ENCODE measurements around the gene TTC23. TPM values are rescaled to one million over a fixed set of nuclear protein-coding genes. Genes with fewer than 3 reads are reported as not detected.

Gene TTC23
- total RNA-seq, 2 donors from 2014 or later, result 6.2 to 26.4 TPM

DNA sequence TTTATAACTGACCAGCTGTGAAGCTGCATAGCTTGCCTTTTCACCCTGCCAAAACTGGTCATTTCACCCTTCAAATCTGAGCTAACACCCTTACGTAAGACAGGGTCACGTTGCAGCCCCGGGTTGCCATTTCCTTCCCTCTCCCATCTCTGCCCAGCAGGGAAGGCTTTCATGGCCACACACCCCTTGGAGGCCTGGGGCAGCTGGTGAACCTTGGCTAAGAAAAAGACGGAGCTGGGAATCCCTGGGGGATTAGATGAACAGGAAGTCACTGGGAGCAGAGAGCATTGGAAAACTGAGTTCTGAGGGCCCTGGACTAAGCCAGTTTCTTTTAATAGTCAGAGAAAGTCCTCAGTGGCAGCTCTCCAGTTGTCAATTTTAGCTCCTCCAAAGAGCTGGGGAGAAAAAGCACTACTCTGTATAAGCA lies 67.8 kb downstream of the TTC23 start:
- no peak overlapping the region for H3K27ac ChIP-seq
- intact Hi-C loops (cut with DNase I), result no loop called here

DNA sequence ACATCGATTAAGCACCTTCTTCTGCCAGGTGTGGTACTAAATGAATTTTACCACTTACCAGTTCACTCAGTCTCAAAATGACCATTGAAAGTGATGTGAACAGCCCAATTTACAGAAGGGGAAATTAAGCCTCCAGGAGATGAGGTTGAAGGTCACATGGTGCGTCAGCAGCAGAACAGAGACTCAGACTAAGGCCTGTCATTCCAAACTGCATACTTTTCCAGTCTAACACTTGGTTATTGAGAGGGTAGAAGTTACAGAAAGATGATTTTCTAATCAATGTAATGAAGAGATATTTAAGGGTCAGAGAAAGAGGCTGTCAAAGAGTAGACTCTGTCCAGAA lies 68.4 kb downstream of the TTC23 start:
- no peak for DNase-seq
- no peak overlapping the region for H3K4me3 ChIP-seq
- no peak for ATAC-seq
- no peak overlapping the region for H3K27ac ChIP-seq
- WGBS, 2 donors, result 77 to 78% methylated on average over 2 of the region's 2 CpGs
- no peaks in the 10 kb centered on the region for H3K9me3 ChIP-seq
- TF ChIP-seq POLR2A (IDR thresholded peaks at IDR 0.05), result no peak
- TF ChIP-seq, protein P1, sequence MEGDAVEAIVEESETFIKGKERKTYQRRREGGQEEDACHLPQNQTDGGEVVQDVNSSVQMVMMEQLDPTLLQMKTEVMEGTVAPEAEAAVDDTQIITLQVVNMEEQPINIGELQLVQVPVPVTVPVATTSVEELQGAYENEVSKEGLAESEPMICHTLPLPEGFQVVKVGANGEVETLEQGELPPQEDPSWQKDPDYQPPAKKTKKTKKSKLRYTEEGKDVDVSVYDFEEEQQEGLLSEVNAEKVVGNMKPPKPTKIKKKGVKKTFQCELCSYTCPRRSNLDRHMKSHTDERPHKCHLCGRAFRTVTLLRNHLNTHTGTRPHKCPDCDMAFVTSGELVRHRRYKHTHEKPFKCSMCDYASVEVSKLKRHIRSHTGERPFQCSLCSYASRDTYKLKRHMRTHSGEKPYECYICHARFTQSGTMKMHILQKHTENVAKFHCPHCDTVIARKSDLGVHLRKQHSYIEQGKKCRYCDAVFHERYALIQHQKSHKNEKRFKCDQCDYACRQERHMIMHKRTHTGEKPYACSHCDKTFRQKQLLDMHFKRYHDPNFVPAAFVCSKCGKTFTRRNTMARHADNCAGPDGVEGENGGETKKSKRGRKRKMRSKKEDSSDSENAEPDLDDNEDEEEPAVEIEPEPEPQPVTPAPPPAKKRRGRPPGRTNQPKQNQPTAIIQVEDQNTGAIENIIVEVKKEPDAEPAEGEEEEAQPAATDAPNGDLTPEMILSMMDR (IDR thresholded peaks at IDR 0.05), result no peak
- no peaks in the 10 kb centered on the region for H3K4me1 ChIP-seq
- H3K36me3 ChIP-seq (replicated peaks in 1 of 2; ENCODE audit: insufficient read depth in 1 of 2, low read depth in 2 of 2), result no peaks in the 10 kb centered on the region
- H3K27me3 ChIP-seq, result no peaks in the 10 kb centered on the region
- intact Hi-C loops (cut with DNase I), result no loop called here

More for the DNA sequence above, 67.8 kb downstream of the TTC23 start:
- Histone ChIP-seq H3K27me3 (no peaks in the 10 kb centered on the region), H3K4me1 (no peaks in the 10 kb centered on the region), H3K36me3 (replicated peaks in 1 of 2; ENCODE audit: insufficient read depth in 1 of 2, low read depth in 2 of 2) (no peaks in the 10 kb centered on the region), H3K9me3 (no peaks in the 10 kb centered on the region), H3K4me3 (no peak overlapping the region)
- DNase-seq (peak in 1 of 4 donors; percentile 16), ATAC-seq (no peak)
- TF ChIP-seq POLR2A (IDR thresholded peaks at IDR 0.05), result no peak
- TF ChIP-seq, protein P1 (IDR thresholded peaks at IDR 0.05), result no peak
- 41 to 73% methylated on average over 4 of the region's 4 CpGs for WGBS, 2 donors

DNA sequence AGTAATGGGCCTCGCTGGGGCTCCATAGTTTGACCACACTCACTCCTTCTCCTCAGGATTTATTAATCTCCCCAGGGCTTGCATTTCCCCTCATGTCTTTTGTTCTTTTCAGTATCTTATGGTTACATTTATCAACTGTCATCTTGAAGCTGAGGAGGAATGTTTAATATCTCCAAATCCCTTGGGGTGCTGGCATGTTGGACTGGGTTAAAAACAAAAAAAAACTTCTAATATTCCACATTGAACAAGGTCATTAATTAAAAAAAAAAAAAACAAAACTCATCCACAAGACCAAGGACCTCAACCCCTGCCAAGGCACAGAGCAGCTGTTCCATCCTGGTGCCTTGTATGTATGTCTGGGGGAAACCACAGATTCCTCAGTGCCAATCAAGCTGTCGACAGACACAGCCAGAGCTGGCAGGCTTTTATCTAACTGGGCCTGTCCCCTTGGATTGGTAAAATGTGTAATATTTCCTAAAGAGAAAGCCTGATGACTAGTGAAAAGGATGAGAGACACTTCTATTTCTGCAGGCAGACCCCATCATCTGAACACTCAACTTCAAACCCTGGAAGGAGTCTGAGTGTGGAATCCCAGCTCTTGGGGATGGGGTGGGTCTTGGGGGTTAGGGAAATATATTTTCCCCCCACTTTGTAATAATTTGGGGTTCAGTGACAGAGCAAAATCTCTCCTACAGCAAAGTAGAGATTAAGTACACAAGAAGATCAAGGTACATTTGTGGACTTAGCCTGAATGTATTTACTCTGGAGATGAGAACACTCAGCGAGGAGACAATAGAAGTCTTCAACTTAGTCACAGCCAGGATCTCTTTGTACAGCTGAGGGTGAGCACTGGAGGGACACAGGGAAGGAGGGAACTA lies 69.1 kb downstream of the TTC23 start:
- ATAC-seq, result no peak
- DNase-seq, result no peak
- no peaks in the 10 kb centered on the region for H3K27me3 ChIP-seq
- no peaks in the 10 kb centered on the region for H3K36me3 ChIP-seq (replicated peaks in 1 of 2; ENCODE audit: insufficient read depth in 1 of 2, low read depth in 2 of 2)
- no peak for TF ChIP-seq POLR2A (IDR thresholded peaks at IDR 0.05)
- TF ChIP-seq, protein P1 (IDR thresholded peaks at IDR 0.05), result no peak
- no peak overlapping the region for H3K27ac ChIP-seq
- no peaks in the 10 kb centered on the region for H3K9me3 ChIP-seq
- WGBS, 2 donors, result 81 to 85% methylated on average over 3 of the region's 3 CpGs
- no peak overlapping the region for H3K4me3 ChIP-seq
- intact Hi-C loops (cut with DNase I), result no loop called here
- no peaks in the 10 kb centered on the region for H3K4me1 ChIP-seq

DNA sequence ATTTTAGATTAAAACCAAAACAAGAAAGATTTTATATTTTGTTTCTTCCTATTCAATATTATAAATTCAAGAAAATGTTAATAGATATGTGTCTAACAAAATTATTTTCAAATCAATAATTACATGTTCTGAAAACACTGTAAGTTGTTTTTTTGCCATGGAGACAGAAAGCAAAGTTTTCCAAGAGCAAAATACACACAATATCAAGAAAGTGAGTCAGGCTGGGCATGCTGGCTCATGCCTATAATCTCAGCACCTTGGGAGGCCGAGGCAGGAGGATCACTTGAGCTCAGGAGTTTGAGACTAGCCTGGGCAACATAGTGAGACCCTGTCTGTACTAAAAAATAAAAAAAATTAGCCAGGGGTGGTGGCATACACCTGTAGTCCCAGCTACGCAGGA lies 71.7 kb downstream of the TTC23 start:
- ATAC-seq, result no peak
- H3K9me3 ChIP-seq, result no peaks in the 10 kb centered on the region
- no peak for DNase-seq
- TF ChIP-seq, protein P1 (IDR thresholded peaks at IDR 0.05), result no peak
- no peak for TF ChIP-seq POLR2A (IDR thresholded peaks at IDR 0.05)
- no peak overlapping the region for H3K4me3 ChIP-seq
- H3K27me3 ChIP-seq, result no peaks in the 10 kb centered on the region
- intact Hi-C loops (cut with DNase I), result no loop called here
- peaks cover 0 to 3% of the 10 kb centered on the region in 2 donors for H3K36me3 ChIP-seq (replicated peaks in 1 of 2; ENCODE audit: insufficient read depth in 1 of 2, low read depth in 2 of 2)
- 94 to 98% methylated on average over 2 of the region's 2 CpGs for WGBS, 2 donors
- H3K27ac ChIP-seq, result no peak overlapping the region
- no peaks in the 10 kb centered on the region for H3K4me1 ChIP-seq

DNA sequence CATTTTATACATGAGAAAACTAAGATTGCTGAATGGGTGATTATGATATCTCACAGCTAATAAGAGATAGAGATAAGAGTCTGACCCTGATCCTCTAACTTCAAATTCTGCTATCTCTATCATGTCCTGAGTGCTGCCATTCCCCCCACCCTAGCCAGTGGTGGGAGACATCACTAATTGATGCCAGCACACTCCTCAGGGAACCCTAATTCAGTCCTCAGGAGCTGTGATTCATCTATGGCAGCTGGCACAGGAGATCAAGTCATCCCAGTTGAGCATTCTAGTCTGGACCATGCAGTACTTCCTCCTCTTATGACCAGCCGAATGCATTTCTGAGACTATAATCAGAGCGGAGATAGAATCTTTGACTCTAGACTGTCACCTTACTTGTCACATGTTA lies 72.6 kb downstream of the TTC23 start:
- no peak for DNase-seq
- intact Hi-C loops (cut with DNase I), result no loop called here
- Histone ChIP-seq H3K27ac (no peak overlapping the region), H3K9me3 (no peaks in the 10 kb centered on the region), H3K4me1 (no peaks in the 10 kb centered on the region), H3K27me3 (no peaks in the 10 kb centered on the region), H3K36me3 (replicated peaks in 1 of 2; ENCODE audit: insufficient read depth in 1 of 2, low read depth in 2 of 2) (peaks cover 0 to 3% of the 10 kb centered on the region in 2 donors), H3K4me3 (no peak overlapping the region)
- 100% methylated on average over 2 of the region's 2 CpGs for WGBS, 2 donors
- TF ChIP-seq, protein P1 (IDR thresholded peaks at IDR 0.05), result no peak
- TF ChIP-seq POLR2A (IDR thresholded peaks at IDR 0.05), result no peak
- ATAC-seq, result no peak
